Epithelial cell of proximal tubule (primary cell): ENCODE data around the gene ENGASE. TPM values are rescaled to one million over a fixed set of nuclear protein-coding genes. Genes with fewer than 3 reads are reported as not detected.

ENCODE experiments used
- DNase-seq: peaks from one replicate; pipeline ENCODE4 v3.0.0-alpha.2; 2011; ENCODE audit warnings: low read depth
- H3K4me3 ChIP-seq: 2 replicates; pipeline ENCODE4 v1.5.1; 2011; ENCODE audit warnings: low read depth, mild to moderate bottlenecking, low read length
- total RNA-seq: library from RNA; depleted of rRNA; stranded (reverse); fragments of >200 nt; gene quantifications from 2 replicates; pipeline ENCODE4 v1.2.3, GENCODE V29; 2015
- TF ChIP-seq, protein P1 (sequence below): conservative IDR thresholded peaks from 2 replicates; pipeline ENCODE4 v1.5.1; 2012; ENCODE audit warnings: low read depth, mild to moderate bottlenecking, low read length

ENGASE gene
- total RNA-seq, 1 donor from 2014 or later = 10.4 TPM

- no peak overlapping the region for H3K4me3 ChIP-seq
- no peak for DNase-seq
- TF ChIP-seq, protein P1, sequence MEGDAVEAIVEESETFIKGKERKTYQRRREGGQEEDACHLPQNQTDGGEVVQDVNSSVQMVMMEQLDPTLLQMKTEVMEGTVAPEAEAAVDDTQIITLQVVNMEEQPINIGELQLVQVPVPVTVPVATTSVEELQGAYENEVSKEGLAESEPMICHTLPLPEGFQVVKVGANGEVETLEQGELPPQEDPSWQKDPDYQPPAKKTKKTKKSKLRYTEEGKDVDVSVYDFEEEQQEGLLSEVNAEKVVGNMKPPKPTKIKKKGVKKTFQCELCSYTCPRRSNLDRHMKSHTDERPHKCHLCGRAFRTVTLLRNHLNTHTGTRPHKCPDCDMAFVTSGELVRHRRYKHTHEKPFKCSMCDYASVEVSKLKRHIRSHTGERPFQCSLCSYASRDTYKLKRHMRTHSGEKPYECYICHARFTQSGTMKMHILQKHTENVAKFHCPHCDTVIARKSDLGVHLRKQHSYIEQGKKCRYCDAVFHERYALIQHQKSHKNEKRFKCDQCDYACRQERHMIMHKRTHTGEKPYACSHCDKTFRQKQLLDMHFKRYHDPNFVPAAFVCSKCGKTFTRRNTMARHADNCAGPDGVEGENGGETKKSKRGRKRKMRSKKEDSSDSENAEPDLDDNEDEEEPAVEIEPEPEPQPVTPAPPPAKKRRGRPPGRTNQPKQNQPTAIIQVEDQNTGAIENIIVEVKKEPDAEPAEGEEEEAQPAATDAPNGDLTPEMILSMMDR = no peak
Measured at GRCh38 chr17:79131274-79131635, 56.6 kb downstream of the ENGASE start.

- H3K4me3 ChIP-seq = no peak overlapping the region
- no peak for DNase-seq
- TF ChIP-seq, protein P1 = no peak
Measured at GRCh38 chr17:79131701-79132100, 57.1 kb downstream of the ENGASE start.

GRCh38 chr17:79132271-79133064 is 57.8 kb downstream of the ENGASE start:
- H3K4me3 ChIP-seq = no peak overlapping the region
- TF ChIP-seq, protein P1 = no peak
- DNase-seq = no peak

GRCh38 chr17:79133214-79133613 is 58.6 kb downstream of the ENGASE start:
- TF ChIP-seq, protein P1 = no peak
- no peak for DNase-seq
- no peak overlapping the region for H3K4me3 ChIP-seq

DNA sequence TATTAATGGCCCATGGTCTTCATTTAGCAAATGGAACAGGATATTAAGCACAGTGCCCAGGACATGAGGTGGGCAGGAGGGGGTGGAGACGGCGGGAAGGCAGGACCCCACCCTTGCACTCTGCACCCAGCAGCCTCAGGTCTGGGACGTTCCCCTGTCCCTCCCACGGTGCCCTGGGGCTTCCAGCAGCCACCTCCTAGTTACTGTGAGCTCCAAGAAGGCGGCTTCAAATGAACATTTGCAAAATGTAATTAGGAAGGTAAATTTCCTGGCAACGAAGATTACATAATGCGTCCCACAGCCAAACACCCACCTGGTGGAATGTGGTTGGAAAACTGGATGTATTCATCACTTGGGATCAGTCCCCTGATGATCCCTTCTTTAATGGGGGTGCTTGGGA is 59.4 kb downstream of the ENGASE start:
- no peak overlapping the region for H3K4me3 ChIP-seq
- TF ChIP-seq, protein P1 = no peak
- DNase-seq = no peak

DNA sequence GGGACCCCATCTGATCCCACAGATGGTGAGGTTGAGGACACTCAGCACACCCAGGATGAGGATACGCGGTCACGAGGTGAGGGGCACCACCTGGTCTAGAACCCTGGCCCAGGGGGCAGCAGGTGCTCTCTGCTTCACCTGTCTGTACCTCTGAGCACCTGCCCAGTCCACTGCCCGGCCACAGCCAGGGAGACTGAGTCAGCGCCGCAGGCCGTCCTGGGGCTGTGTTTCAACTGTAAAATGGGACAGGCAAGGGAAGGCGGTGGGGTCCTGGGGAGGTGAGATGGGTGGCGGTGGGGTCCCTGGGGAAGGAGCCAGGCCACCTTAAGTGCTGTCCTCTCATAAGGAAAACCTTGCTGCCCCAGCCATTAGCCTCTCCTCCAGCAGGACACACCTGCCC is 60.4 kb downstream of the ENGASE start:
- TF ChIP-seq, protein P1 = no peak
- no peak overlapping the region for H3K4me3 ChIP-seq
- DNase-seq = no peak
